ENCODE results near the gene HINT1. TPM values are rescaled to one million over a fixed set of nuclear protein-coding genes. Genes with fewer than 3 reads are reported as not detected.
"Not testable (repeated sequence)": the region's sequence is repeated elsewhere in the genome, so short reads cannot be mapped to it uniquely, and the experiment has no call there.

The HINT1 gene
- total RNA-seq, 1 donor from 2014 or later, result 185 TPM

DNA sequence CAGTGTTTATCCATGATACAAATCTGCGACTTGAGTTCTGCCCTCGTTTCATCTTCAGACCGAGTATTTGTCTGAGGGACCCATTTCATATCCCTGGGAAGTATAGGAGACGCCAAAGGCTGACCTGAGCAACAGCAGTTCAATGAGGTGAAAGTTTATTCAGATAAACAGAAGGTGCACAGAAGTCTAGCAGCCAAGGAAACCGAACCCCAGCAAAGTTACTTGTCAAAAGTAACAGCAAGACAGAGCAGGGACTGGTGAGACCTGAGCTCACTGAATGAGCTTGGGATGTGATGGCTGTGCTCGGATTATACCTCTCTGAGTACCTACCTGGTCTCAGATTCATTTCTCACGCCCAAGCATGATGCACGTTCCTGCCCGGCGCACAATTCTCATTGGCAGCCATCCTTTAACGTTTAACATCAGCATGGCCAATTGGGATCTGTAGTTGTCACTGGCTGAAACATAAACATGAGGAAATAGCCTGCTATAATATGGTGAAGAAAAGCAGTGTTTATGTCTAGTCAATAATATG is 6.3 kb upstream of the HINT1 start:
- DNase-seq (ENCODE audit: extremely low read depth, low read depth, low spot score), result no peak

DNA sequence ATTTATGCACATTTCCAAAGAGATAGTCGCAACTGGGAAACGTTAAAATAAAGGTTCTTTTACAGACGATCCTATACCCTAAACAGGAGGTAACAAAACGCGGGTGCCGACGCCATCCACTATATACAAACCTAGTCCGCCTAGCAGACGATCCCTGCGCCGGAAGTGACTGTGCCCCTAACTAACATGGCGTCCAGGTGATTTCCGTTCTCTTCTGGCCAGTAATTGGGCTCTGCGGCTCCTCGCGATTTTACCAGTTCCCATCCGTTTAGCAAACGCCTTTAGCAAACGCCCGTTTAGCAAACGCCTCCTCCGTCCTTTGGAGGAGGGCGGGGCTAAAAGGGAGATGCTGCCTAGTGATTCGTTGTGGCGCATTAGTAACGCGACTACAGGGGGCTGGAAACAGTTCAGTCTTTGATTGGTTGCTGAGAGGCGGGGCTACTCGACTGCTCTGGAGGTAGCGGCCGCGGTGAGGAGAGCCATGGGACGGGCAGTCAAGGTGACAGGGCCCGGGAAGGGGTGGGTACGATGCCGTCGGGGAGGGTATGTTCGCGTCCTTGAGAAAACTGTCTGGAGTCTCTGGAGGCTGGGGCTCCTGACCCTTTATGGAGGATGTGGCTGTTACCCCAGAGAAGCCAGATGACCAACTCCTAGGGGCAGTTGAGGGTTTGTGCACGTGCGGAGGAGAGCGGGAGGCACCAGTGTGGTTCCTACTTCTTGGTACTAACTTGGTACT is 5.7 kb upstream of the HINT1 start, which contains the start of gene LYRM7:
TSS of gene LYRM7 (plus strand) at position 405 of the 736 bp plus-strand sequence. CDS start at position 482, 77 bp downstream.
- DNase-seq (ENCODE audit: extremely low read depth, low read depth, low spot score), result peak; percentile 98

DNA sequence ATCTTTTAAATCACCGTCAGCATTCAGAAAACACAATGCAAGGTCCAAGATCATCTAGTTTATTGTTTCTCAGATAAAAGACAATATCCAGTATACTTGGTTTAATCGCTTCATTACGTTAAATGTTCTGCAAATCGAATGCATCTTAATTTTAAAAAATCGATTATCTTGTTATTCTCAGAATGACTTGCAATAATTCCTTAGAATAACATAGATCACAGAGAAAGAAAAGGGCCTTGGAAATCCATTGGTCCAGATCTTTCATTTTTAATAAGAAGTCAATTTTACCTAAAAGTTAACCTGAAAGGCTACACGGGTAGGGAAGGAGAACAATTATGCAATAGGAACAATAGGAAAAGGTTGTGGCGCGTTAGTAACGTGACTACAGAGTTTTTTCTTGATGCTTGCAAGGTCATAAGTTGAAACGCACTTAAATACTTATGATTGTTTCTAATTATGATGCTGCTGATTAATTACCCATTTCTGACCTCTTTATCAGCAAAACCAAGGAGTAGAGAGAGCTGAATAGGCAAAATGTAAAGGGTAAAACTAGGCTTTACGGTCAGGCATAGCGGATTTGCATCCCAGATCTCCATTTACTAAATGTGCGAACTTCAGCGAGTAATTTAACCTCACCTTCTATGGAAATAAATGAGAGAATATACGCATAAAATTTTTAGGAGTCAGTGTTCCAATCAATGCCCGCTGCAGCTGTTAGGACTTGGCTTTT is 4.9 kb upstream of the HINT1 start:
- DNase-seq (ENCODE audit: extremely low read depth, low read depth, low spot score), result no peak

DNA sequence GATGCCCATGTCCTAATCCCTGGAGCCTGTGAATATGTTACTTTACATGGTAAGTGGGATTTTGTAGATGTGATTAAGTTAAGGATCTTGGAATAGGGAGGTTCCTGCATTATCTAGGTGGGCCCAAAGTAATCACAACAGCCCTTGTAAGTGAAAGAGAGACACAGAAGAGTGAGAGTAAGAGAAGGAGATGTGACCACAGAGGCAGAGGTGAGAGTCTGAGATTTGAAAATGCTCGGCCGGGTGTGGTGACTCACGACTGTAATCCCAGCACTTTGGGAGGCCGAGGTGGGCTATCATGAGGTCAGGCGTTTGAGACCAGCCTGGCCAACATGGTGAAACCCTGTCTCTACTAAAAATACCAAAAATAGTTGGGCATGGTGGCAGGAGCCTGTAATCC is 2.6 kb upstream of the HINT1 start:
- DNase-seq (ENCODE audit: extremely low read depth, low read depth, low spot score), result no peak

DNA sequence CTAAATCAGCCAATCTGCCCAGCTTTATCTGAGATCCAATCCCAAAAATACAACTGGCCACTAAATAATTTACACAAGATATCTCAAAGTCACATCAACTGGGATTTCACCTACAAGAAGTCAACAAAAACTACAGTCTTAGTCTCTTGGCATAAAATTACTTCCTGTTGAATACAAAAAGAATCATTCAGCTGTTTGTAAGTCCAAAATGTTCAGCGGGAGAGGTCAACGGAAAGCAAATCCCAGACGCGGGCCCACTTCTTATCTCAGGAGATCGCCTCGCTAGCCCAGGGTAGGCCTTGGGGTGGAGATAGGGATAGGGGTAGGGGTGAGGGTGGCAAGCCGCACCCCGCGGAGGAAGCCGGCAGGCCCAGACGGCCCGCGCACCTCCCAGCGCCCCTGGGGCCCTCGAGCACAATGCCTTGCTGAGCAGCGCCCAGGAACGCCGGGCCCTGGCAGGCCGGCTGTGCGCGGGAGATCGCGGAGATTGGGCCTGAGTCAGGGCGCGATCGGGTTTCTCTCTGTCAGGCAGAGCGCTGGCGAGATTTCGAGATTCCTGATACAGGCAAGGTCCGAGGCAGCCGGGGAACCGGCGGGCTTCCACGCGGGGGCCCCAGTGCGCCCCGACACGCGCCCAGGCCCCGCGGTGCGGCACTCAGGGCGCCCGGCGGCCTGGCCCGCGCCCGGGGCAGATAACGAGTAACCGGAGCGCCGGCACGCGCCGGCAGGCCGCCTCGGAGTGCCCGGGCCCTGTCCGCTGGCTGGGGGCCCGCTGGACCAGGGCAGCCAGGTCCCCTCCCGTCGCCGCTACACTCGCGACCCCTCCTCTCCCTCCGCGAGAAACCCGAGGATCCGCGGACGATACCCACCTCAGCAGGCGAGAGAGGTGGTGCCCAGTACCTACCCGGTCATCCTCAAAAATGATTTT is 601 bp downstream of the HINT1 start:
- DNase-seq (ENCODE audit: extremely low read depth, low read depth, low spot score), result no peak

DNA sequence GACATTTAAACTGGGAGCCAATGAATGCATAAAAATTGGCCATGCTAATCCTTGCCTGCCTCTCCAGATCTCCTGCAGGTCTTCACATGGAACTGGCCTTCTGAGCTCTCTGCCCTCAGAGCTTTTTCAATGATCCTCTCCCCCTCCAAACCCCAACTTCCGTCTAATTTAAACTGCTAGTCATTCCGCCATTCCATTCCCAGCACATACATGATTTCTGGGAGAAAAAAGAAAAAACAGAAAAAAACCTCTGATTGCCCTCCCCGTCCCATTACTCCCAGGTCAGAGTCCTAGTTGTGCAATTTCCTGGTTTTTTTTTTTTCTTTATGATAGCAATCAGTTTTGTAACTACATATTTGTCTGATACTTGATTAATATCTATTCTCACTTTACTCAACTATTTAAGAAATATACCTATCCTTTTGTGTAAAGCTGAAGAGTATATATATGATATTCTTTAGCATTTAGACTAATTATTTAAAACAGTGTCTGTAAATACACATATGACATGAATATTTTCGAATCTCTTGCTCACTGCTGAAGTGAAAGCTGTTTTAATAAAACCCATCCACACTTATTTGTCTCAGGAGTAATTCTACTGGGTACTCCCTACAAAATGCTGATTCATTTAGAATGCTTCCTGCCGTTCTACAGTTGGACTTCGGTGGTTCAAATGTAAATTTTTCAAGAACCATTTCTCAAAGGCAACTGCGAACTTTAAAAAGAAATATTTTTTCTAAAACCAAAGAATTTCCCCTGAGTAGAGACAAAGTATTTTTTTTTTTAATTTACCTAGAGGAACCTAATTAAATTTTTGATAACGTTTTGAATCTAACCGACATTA is 1.6 kb downstream of the HINT1 start:
- no peak for DNase-seq (ENCODE audit: extremely low read depth, low read depth, low spot score)

DNA sequence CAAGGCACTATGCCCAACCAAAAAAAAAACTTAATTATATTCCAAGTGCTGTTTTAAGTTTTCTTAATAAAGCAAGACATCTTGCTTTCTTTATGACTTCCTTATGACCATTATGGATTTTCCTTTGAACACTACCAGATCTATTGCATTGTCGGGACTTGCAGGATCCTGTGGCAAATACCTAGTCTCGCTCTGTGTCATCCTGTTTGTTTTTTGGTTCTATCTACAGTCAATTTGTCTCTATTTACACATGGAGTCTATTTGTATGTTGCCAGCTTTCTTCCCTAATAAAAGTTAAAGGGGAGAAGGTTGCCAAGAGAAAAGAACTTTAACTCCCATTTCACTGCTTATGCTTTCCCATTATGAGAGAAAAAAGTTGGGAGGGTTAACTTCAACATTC is 4.9 kb downstream of the HINT1 start:
- no peak for DNase-seq (ENCODE audit: extremely low read depth, low read depth, low spot score)

DNA sequence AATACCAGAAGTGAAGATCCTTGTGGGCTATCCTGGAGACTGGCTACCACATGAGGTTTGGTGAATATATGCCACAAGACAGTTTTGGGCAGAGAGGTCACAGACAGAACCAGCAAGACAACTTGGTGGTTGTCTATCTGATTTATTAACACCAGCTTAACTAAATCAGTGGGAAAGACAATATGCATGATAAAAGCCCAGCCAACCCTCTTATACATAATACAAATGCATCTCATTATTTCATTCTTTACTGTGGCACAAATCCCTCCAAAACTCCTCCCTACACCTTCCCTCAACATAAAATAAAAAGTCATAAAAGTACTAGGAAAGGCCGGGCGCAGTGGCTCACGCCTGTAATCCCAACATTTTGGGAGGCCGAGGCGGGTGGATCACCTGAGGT is 8.1 kb downstream of the HINT1 start:
- no peak for DNase-seq (ENCODE audit: extremely low read depth, low read depth, low spot score)

DNA sequence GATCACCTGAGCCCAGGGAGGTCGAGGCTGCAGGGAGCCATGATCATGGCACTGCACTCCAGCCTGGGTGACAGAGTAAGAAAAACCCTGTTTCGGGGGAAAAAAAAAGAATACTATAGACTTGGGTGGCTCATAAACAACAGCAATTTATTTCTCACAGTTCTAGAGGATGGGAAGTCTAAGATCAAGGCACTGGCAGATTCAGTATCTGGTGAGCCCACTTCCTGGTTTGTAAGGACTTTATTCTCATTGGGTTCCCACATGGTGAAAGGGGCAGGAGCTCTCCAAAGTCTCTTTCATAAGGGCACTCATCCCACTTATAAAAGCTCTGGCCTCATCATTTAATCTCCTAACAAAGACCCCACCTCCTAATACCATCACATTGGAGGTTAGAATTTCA is 8.7 kb downstream of the HINT1 start:
- DNase-seq (ENCODE audit: extremely low read depth, low read depth, low spot score), result no peak

DNA sequence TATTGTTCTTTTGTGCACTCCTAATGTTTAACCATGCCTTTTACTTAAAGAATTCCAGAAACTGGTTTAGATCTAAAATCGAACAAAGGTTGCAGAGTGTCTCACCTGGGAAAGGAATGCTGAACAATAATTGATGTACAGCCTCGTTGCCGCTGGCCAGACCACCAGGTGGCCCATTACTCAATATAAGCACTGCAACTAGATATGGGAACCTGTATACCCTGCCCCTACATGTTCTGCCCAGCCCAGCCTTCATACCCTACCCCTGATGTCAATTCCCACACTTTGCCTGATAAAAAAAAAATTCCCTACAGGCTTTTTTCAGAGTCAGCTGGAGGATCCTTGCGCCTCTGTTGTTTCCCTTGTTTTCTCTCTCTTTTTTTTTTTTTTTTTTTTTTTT is 13.8 kb downstream of the HINT1 start:
- DNase-seq (ENCODE audit: extremely low read depth, low read depth, low spot score), result no peak

DNA sequence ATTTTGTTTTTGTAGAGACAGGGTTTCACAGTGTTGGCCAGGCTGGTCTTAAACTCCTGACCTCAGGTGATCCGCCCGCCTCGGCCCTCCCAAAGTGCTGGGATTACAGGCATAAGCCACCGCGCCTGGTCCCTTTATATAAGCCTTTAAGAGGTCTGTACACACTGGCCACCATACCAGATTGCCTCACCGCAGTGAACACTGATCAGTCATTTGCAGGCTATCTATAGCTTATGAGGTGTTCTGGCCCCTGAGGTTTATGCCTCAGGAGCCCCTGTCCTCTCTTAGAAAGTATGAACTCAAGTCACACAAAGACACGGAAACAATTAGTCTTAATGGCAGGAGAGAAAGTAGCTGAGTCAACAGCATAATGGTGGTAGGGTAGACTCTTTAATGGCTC is 14.6 kb downstream of the HINT1 start:
- DNase-seq (ENCODE audit: extremely low read depth, low read depth, low spot score), result no peak

DNA sequence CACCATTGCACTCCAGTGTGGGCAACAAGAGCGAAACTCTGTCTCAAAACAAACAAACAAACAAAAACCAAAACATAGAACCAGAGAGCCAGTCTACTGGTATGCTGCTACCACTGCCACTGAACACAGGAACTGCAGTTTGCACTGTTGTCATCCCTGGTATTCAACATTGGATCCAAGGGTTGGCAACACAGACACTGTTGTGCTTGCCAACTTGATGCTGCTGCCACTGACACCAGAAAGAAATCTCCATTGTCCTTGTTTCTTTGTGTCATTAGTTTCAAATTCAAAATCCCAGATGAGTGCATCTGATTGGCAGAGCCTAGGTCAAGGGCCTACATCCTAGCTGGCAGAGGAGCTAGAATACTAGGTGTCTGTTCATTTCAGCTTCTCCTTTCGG is 16.2 kb downstream of the HINT1 start:
- DNase-seq (ENCODE audit: extremely low read depth, low read depth, low spot score), result no peak

DNA sequence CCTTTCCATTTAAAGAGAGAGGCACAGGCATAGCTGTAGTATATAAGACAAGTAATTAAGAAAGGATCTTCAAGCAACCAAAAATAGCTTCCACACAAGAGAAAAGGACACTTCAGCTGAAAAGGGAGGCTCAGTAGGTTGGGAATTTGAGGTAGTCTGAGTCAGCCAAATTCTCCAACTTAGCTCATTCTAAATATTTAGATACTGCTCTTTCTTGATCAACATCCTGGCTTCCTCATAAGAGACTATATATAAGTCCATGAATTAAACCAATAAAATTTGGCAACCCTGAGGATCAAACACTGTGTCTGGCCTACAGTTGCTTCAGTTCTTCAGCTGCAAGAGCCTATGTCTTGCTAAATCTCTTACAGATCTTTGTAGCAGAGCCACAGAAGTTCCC is 17.8 kb downstream of the HINT1 start:
- no peak for DNase-seq (ENCODE audit: extremely low read depth, low read depth, low spot score)

DNA sequence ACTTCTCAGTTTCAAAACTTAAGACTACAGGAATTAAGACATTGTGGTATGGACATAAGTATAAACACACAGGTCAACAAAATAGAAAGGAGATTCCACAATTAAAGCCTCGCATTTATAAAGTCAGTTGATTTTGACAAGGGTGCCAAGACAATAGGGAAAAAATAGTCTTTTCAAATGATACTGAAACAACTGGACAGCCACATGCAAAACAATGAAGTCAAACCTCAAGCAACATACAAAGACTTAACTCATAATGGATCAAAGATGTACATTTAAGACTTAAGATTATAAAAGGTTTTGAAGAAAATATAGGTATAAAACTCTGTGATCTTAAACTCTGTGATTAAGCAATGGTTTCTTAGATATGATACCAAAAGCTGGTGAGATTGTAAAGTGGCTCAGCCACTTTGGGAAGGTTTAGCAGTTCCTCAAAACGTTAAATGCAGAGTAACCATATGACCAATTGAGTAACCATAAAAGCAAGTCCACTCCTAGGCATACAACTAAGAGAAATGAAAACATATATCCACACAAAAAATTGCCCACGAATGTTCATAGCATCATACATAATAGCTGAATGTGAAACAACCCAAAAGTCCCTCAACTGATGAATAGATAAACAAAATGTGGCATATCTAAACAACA is 22.0 kb downstream of the HINT1 start:
- DNase-seq (ENCODE audit: extremely low read depth, low read depth, low spot score), result no peak

DNA sequence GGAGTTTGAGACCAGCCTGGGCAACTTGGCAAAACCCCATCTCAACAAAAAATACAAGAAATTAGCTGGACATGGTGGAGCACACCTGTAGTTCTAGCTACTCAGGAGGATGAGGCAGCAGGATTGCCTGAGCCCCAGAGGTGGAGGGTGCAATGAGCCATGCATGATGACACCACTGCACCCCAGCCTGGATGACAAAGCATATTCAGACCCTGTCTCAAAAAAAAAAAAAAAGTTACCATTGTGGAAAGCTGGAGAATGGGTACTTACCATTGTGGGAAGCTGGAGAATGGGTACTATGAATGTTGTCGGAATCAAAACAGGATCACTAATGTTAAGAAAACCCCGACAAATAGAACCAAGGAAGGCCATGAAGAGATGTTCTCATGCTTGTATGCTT is 25.7 kb downstream of the HINT1 start:
- no peak for DNase-seq (ENCODE audit: extremely low read depth, low read depth, low spot score)

DNA sequence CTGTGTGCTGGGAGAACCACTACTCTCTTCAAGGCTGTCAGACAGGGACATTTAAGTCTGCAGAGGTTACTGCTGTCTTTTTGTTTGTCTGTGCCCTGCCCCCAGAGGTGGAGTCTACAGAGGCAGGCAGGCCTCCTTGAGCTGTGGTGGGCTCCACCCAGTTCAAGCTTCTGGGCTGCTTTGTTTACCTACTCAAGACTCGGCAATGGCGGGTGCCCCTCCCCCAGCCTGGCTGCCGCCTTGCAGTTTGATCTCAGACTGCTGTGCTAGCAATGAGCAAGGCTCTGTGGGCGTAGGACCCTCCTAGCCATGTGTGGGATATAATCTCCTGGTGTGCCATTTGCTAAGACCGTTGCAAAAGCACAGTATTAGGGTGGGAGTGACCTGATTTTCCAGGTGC is 26.6 kb downstream of the HINT1 start:
- not testable (repeated sequence) for DNase-seq (ENCODE audit: extremely low read depth, low read depth, low spot score)

DNA sequence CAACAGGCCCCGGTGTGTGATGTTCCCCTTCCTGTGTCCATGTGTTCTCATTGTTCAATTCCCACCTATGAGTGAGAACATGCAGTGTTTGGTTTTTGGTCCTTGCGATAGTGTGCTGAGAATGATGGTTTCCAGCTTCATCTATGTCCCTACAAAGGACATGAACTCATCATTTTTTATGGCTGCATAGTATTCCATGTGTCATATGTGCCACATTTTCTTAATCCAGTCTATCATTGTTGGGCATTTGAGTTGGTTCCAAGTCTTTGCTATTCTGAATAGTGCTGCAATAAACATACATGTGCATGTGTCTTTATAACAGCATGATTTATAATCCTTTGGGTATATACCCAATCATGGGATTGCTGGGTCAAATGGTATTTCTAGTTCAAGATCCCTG is 32.0 kb downstream of the HINT1 start:
- DNase-seq (ENCODE audit: extremely low read depth, low read depth, low spot score), result not testable (repeated sequence)

DNA sequence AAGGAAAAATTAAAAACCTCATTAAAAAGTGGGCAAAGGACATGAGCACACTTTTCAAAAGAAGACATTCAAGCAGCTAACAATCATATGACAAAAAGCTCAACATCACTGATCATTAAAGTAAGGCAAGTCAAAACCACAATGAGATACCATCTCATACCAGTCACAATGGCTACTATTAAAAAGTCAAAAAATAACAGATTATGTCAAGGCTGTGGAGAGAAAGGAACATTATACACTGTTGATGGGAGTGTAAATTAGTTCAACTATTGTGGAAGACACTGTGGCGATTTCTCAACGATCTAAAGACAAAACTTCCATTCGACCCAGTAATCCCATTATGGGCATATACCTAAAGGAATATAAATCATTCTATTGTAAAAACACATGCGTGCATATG is 35.8 kb downstream of the HINT1 start:
- DNase-seq (ENCODE audit: extremely low read depth, low read depth, low spot score), result no peak

DNA sequence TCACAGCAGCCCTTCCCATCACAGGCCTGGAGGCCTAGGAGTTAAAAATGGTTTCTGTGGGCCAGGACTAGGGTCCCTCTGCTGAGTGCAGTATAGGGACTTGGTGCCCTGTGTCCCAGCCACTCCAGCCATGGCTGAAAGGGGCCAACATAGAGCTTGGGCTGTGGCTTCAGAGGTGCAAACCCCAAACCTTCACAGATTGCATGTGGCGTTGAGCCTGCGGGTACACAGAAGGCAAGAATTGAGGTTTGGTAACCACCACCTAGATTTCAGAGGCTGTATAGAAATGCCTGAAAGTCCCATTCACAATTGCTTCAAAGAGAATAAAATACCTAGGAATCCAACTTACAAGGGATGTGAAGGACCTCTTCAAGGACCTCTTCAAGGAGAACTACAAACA is 37.8 kb downstream of the HINT1 start:
- not testable (repeated sequence) for DNase-seq (ENCODE audit: extremely low read depth, low read depth, low spot score)

DNA sequence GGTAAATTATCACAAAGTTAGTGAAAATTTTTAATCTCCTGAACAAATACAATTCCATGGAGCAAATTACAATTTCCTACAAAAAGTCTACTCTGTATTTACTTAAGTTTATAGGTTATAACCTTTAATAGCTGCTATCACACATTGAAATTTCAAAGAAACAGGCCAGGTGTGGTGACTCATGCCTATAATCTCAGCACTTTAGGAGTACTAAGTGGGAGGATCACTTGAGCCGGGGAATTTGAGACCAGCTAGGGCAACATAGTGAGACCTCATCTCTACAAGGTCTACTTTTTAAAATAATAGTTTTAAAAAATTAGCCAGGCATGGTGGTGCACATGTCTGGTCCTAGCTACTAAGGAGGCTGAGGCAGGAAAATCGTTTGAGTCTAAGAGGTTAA is 50.3 kb downstream of the HINT1 start:
- DNase-seq (ENCODE audit: extremely low read depth, low read depth, low spot score), result no peak

Measured in glomerular endothelial cell (primary cell).